GM21576 (cell line): ENCODE measurements around the gene CCDC13.
"Not testable (repeated sequence)": the region's sequence is repeated elsewhere in the genome, so short reads cannot be mapped to it uniquely, and the experiment has no call there.

ENCODE experiments used
- ATAC-seq: cut with Tn5 transposase; IDR thresholded peaks from one replicate; pipeline ENCODE4 v1.9.1; 2021; ENCODE audit warnings: mild to moderate bottlenecking, moderate library complexity; ENCODE audit not compliant: unreplicated experiment

The CCDC13 gene, protein sequence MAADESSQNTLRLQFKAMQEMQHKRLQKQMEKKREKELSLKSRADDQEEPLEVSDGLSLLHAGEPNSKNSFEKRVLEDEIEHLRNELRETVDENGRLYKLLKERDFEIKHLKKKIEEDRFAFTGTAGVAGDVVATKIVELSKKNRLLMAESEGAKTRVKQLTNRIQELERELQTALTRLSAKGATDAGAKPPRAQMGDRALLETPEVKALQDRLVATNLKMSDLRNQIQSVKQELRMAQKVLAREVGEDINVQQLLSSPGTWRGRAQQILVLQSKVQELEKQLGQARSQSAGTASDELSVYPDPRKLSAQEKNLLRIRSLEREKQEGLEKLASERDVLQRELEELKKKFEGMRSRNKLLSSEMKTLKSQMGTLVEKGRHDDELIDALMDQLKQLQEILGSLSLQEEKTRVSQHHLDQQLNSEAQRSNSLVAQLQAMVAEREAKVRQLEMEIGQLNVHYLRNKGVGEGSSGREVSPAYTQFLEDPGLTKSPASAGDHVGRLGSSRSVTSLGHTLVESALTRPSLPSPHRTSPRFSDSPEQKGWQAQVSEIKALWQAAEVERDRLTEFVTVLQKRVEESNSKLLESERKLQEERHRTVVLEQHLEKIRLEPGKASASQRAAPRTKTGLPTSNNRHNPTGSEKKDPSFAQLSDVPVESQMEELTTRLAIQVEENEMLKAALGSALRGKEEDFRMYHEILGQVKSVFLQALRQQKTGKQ

DNA sequence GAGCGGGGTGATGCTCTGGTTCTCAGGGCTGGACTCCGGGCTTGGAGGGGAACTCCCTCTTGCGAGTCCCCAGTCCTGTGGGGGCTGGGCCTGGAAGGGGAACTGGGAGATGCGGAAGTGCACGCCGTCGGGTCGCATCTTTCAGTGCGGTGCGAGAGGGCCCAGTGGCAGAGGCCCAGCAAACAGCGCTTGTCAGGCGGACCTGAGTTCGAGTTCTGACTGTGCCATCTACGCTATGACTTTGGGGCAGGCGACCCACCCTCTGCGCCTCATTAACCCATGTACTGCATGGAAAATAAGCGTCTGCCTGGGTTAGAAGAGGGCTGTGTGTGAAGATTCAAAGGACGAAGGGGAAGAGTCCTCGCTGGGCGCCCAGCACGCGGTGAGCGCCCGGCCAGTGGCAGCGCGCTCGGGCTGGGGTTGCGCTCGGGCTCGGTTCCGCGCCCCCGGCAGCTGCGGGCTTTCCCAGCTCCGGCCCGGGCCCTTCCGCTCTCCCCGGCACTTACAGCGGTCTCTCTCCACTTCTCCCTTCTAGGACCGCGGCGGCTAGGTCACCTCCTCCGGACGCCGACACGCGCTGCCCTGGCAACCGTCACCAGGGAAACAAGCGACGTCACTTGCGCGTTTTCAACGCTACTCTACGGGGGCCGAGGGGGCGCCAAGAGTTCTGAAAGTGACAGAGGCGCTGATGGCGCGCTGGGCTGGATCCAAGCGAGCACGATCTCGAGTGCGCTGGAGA, at the start of gene CCDC13:
TSS of gene CCDC13 (minus strand) at position 584 of the 739 bp plus-strand sequence. CDS start 14,908 bp downstream, outside the sequence.
- ATAC-seq, result peak; percentile 98

DNA sequence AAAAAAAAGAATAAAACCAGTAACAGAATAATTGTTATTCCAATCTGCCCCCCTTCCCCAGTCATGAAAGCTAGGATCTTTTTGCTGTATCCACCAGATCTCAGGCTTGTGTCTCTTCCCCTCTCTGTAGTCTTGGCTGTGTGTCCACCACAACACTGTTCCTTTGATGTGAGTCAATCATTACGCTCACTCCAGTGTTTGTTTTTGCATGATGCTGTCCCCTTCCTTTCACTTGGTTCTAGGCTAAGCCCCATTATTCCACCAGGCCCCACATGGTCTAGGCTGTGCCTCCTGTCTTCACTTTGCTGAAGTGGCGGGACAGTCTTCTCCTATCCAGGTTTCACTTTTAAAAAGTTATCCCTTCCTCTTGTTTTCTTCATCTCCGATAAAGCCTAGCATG, 49.8 kb upstream of the CCDC13 start:
- no peak for ATAC-seq

GRCh38 chr3:42820746-42821051, 47.6 kb upstream of the CCDC13 start:
- no peak for ATAC-seq

DNA sequence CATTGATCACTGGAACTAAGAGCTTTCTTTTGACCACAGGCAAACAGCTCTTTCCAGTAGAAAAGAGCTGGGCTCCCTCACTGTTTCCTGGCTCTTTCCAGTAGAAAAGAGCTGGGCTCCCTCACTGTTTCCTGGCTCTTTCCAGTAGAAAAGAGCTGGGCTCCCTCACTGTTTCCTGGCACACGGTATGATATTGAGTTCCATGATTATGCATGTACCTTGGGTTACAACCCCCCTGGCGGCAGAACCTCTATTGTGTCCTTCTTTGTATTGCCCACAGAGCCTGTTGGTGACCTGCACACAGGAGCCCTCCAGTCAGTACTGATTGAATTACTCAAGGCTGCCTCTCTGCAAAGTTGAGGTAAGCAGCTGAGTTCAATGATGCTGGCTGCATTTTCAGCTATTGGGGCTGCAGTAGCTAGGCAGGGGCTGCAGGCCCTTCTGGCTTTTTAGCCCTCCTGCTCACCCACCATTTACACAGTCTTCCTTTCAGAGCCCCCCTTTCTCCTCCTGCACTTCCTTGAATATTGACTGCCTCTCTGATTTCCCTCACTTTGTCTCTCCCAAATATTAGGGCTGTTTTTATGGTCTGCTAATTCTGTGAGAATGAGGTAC, 46.4 kb upstream of the CCDC13 start:
- ATAC-seq, result no peak

DNA sequence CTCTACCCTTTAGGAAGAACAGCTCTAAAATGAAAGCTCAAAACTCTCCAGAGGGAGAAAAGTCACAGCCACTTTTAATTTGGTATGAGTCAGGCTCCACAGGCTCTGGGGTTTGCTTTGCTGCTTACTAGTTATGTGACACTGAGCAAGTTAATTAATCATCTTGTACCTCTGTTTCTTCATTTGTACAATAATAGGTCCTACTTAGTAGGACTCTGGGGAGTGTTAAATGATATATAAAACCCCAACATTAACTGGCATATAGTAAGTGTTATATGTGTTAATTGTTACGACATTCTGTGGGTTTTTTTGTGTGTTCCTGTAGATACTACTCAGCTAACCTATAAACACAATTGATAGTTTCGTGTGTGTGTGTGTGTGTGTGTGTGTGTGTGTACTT, 42.8 kb upstream of the CCDC13 start:
- ATAC-seq, result no peak

- ATAC-seq, result no peak
These were observed 42.0 kb upstream of the CCDC13 start for GRCh38 chr3:42814914-42815507.

GRCh38 chr3:42814246-42814645, 41.2 kb upstream of the CCDC13 start:
- no peak for ATAC-seq

GRCh38 chr3:42811118-42811883, 38.2 kb upstream of the CCDC13 start:
- ATAC-seq, result not testable (repeated sequence)

GRCh38 chr3:42810706-42811105, 37.7 kb upstream of the CCDC13 start:
- not testable (repeated sequence) for ATAC-seq

DNA sequence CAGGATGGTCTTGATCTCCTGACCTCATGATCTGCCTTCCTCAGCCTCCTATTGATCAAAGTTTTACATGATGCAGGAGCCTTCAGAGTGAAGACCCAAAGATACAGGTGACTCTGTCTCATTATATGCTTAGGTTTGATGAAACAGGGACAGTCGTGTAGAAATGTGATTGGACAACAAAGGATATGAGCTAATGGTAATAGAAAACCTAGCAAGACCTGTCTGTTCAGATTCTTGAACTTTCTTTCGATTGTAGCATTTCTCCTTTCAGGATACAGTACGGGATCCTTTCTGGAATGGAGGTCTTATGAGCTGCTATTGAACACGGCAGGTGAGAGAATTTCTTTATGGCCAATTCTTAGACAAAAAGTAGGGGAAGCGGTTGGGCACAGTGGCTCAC, 36.1 kb upstream of the CCDC13 start, which contains the start of gene ACKR2:
TSS of gene ACKR2 (plus strand) at position 244 of the 400 bp plus-strand sequence. CDS start 55,058 bp downstream, outside the sequence.
- ATAC-seq, result no peak

DNA sequence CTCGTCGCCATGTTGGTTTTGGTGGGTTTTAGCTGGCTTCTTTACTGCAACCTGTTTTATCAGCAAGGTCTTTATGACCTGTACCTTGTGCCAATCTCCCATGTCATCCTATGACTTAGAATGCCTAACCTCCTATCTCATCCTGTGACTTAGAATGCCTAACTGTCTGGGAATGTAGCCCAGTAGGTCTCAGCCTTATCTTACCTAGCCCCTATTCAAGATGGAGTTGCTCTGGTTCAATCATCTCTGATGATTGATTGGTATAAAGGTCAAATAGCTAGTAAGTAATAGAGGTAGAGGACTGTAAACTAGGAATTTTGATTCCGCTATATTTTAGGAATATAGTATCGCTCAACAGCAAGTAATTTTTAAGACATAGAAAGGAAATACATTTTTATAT, 34.9 kb upstream of the CCDC13 start:
- ATAC-seq, result no peak

DNA sequence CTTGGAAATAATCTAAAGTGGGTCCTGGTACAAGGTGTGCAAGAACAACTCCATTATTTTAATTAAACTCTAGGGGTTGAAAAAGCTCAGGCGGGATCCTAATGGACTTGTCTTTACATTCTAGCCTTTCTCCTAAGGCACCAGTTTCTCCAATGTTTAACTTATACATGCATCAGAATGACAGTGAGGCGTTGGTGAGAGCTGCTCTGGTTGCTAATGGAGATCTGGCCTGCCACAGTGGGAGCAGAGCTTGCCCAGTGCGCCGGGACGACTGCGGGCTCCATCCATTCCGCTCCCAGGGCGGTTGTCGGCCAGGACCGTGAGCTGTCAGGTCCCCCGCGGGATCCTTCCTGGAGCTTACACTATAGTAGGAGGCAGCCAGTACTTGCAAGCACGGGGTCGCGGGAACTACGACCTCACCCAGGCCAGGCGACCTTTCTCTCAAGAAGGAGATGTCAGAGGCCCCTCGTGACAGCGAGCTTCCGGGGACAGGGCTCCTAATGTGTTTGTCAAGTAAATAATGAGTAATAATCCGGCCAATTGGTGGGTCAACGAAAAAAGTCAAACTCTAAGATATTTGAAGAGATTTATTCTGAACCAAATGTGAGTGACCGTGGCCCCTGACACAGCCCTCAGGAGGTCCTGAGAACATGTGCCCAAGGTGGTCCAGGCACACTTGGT, 32.2 kb upstream of the CCDC13 start:
- no peak for ATAC-seq

DNA sequence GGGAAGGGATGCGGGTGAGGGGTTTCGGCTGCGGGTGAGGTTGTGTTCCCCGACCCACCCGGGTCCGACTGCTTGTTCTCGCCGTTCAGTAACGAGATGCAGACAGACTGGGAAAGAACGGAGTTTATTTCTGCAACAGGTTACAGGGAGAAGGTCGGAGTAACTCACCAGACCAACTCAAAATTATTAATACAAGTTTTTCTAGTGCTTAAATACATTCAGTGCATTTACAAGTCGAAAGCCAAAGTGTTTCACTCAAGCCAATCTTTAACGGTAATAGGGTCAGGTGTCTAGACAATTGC, 31.7 kb upstream of the CCDC13 start:
- peak; percentile 10 for ATAC-seq

DNA sequence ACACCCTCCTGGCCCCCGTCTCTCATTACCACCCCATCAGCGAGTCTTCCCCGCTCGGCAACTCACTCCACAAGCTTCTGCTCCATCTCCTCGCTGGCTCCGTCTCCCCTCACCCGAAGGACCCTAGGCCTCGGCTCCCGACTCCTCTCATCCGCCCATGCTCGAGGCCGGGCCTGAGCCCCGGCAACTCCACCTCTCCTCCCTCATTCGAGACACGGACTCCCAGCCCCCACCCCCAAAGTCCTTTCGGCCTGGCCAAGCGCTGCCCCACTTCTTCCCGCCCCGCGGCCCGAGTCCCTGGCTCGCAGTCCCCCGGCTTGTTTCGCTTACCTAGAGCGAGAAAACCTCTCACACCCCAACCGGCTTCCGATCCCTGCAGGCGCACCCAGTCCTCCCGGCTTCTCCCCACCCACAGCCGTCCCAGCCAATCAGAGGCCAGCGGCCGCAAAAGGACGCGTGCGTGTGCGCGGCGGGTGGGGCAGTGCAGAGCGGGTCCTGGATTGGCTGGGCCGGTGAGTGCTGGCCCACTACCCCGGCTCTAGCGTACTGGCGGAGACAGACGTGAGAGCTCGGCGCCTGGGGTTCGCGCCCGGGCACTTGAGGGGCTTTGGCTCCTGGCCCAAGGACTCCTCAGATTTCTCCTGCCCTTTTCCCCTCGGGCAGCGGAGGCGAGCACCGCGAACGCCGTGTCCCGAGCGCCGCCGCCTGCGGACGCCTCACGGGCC, 31.2 kb upstream of the CCDC13 start, which contains the start of gene HIGD1A:
TSS of gene HIGD1A (minus strand) at position 385 of the 725 bp plus-strand sequence. CDS start 10,237 bp downstream, outside the sequence.
- peak; percentile 98 for ATAC-seq

DNA sequence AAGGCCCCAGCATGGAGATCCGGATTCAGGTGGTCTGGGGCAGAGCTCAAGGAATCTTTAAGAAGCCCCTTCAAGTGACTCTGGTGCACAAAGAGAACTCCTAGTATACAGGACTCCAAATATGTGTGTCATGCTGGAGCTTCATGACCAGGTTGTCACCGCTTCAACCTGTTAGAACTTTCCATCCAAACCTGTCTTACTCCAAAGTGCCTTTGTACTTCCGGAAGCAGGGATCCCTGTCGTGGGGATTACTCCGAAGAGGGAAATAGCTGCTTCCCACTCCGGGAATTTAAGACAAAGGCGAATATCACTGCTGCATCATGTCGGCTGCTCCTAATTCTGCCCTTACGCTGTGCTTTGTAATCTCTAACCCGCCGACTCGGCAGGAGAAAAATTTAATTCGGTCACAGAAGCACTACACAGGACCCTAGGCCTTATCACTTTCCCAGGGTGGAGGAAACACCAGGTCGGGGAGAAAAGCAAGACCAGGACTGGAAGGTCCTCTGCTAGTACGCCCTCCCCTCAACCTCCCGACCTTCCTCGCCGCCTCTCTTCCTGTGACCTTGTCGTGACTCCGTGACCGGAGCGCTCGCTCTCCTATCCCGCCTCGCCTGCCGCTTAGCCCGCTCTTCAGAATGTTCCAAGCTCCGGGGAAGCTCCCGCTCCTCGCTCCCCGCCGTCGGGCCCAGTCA, 30.5 kb upstream of the CCDC13 start:
- ATAC-seq, result peak; percentile 26

DNA sequence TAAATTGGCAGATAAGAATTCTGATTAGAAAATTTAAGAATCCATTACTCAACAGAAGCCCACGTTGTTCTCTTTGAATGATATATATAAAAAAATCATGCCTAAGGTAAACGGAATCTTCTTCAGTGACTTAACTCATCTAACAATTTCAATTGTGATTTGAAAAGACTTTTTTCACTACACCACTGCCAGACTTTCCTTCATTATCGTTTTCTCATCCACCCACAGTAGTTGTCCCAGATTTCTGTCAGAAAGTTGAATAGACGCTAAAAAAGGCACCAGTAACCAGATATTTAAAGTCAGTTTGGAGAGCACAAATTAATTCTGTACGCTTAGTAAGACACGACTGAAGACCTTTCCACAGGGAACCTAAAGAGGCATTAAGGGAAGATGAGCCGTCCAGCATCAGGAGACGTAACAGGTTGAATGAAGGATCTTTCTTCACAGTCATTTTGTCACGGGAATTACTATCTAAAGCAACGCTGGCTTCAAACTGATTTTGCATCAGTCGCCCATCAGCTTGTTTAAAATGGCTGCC, 29.9 kb upstream of the CCDC13 start:
- ATAC-seq, result no peak

GRCh38 chr3:42801784-42802183, 28.7 kb upstream of the CCDC13 start:
- ATAC-seq, result no peak

GRCh38 chr3:42801048-42801620, 28.1 kb upstream of the CCDC13 start:
- ATAC-seq, result no peak
